ACHN (cell line): ENCODE measurements around the gene POLD2.

Experiments used
- DNase-seq: peaks from one replicate; pipeline ENCODE4 v3.0.0-alpha.2; 2015
- in situ Hi-C: cut with HindIII; loops from 2 replicates; pipeline ENCODE4 v1.10.0; 2017; ENCODE audit warnings: low sequenced_read_pairs, low pct_ligation_motif_present, low pct_unique_long_range_greater_than_20kb

The POLD2 gene

GRCh38 chr7:44119829-44120380 lies 3.4 kb downstream of the POLD2 start:
- in situ Hi-C loops = no loop called here
- DNase-seq = no peak

- no peak for DNase-seq
- in situ Hi-C loops = no loop called here
These were observed 5.4 kb downstream of the POLD2 start for GRCh38 chr7:44117801-44118429.

GRCh38 chr7:44116789-44117666 lies 6.3 kb downstream of the POLD2 start:
- in situ Hi-C loops = no loop called here
- DNase-seq = no peak

GRCh38 chr7:44116087-44116788 lies 7.1 kb downstream of the POLD2 start:
- in situ Hi-C loops = no loop called here
- DNase-seq = no peak

- in situ Hi-C loops = no loop called here
- no peak for DNase-seq
These were observed 8.6 kb downstream of the POLD2 start for GRCh38 chr7:44114586-44115310.

GRCh38 chr7:44113764-44114354 lies 9.5 kb downstream of the POLD2 start:
- in situ Hi-C loops = no loop called here
- no peak for DNase-seq

GRCh38 chr7:44112997-44113763 lies 10.2 kb downstream of the POLD2 start:
- DNase-seq = no peak
- in situ Hi-C loops = no loop called here

- in situ Hi-C loops = no loop called here
- no peak for DNase-seq
These were observed 10.9 kb downstream of the POLD2 start for GRCh38 chr7:44112231-44112996.

GRCh38 chr7:44111761-44112160 lies 11.6 kb downstream of the POLD2 start:
- in situ Hi-C loops = no loop called here
- no peak for DNase-seq

GRCh38 chr7:44110719-44111635 lies 12.4 kb downstream of the POLD2 start:
- DNase-seq = no peak
- in situ Hi-C loops = no loop called here

- in situ Hi-C loops = no loop called here
- DNase-seq = no peak
These were observed 13.4 kb downstream of the POLD2 start for GRCh38 chr7:44109991-44110390.

GRCh38 chr7:44108768-44109750 lies 14.3 kb downstream of the POLD2 start:
- no peak for DNase-seq
- in situ Hi-C loops = no loop called here

GRCh38 chr7:44107961-44108767 lies 15.2 kb downstream of the POLD2 start:
- no peak for DNase-seq
- in situ Hi-C loops = no loop called here
